Measurements from ENCODE around the gene SLC37A2.
"Not testable (repeated sequence)": the region's sequence is repeated elsewhere in the genome, so short reads cannot be mapped to it uniquely, and the experiment has no call there.

The SLC37A2 gene

GRCh38 chr11:125085301-125086081, 22.4 kb downstream of the SLC37A2 start:
- DNase-seq: no peak

DNA sequence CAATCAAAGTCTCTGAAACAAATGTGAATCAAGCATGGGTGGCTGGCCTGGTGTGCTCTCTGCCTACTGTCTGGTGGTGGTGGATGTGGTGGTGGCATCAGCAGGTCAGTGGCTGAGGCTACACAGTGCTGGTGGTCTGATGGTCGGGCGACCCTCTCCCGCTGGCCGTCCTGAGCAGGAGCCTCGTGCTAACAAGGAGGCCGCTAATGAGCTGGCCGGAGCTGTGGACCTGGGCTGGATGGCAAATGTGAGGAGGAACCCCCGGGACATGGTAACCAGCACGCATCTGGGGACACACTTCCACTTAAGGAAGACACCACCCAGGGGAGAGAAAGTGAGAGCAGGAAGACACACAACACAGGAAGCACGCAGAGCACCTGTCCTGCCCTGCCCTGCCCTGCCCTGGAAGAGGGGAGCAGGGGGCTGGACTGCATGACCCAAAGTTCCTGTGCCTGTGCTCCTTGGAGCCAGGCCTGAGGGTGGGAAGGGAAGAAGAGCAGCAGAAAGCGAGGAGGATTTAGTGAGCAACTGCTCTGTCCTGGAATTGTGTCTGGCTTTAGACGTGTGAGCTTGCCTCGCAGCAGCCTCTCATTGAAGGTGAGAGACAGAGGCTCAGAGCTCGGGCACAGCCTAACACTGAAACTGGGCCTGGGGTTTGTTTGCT, 23.7 kb downstream of the SLC37A2 start:
- DNase-seq: no peak

DNA sequence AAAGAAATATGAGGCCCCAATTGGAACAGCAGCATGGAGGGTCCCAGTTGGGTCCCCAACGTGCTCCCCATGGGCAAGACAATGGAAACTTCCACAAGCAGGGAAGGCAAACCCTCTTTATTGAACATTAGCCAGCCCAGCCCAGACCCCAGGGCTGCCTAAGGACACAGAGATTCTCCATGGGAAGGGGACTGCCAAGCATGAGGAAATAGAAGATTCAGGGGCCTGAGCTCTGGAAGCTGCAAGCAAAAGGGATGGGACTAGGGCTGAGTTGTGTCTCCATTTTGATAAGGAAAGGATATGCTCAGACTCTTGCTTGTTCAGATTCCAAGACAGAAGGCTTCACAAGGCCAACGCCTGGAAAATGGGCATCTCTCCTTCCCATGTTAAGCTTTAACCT, 25.0 kb downstream of the SLC37A2 start:
- no peak for DNase-seq

DNA sequence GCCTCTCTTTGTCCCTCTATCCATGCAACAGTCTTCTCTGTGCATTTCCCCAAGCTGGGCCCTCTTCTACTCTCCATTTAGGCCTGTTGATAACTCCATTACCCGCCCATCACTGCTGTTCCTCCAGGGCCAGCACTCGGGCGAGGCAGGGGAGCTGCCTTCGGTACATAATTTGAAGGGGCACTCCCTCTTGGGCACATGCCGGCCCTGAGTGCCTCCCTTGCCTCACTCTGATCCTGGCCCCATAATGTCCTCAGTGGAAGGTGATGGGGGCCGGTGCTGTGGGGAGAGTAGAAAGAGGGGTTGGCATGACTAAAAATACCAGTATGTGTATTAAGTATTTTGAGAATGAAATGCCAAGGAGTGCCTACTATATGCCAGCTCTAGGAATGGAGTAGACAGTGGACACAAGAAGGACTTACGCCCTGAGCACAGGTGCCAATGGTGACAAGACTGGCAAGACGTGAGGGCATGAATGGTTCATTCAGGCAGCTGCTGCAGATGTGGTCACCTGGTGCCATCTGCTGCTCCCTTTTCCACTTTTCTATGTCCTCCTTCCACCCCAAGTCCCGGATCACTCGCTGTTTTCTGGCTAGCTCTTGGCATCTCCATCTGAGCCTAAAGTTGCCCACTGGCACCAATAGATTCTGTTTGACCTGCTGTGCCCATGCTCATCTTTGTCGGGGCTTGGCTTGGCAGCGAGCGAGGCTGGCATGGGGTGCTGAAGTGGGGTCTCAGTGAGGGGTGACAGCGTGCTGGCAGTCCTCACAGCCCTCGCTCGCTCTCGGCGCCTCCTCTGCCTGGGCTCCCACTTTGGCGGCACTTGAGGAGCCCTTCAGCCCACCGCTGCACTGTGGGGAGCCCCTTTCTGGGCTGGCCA, 25.7 kb downstream of the SLC37A2 start:
- no peak for DNase-seq

DNA sequence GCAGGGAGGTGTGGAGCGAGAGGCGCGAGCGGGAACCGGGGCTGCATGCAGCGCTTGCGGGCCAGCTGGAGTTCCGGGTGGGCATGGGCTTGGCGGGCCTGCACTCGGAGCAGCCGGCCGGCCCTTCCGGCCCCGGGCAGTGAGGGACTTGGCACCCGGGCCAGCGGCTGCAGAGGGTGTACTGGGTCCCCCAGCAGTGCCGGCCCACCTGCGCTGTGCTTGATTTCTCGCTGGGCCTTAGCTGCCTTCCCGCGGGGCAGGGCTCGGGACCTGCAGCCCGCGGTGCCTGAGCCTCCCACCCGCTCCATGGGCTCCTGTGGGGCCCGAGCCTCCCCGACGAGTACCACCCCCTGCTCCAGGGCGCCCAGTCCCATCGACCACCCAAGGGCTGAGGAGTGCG, 26.4 kb downstream of the SLC37A2 start:
- DNase-seq: not testable (repeated sequence)

- DNase-seq: not testable (repeated sequence)
Observed at GRCh38 chr11:125090151-125090550, 27.0 kb downstream of the SLC37A2 start.

- no peak for DNase-seq
Observed at GRCh38 chr11:125090816-125091215, 27.7 kb downstream of the SLC37A2 start.

DNA sequence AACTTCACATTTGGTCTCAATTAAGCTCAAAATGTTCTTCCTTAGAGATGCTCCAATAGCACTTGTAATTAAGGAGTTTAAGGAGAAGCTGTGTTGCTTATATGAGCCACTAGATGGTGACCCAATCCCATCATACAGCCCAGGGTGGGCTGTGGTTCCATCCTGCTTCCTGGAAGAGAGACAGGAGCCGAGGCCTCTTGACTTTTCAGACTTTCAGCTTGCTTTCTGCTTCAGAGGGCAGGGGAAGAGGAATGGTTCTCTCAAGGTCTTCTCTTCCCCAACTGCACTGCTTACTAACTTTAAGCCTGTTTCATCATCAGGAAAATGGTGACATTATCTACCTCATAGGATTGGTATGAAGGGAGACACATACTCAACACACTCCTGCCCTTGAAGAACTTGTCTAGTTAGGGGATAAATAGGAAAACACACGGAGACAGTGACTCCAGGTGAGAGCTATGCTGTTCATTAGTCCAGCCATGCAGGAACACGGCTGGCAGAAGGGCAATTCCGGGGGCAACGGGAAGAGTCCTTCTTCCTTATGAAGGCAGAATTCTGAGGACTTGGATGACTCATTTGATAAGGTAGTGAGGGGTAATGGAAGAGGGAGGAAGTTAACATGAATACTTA, 28.3 kb downstream of the SLC37A2 start:
- peak; percentile 50 for DNase-seq

GRCh38 chr11:125091877-125092664, 29.0 kb downstream of the SLC37A2 start:
- no peak for DNase-seq

DNA sequence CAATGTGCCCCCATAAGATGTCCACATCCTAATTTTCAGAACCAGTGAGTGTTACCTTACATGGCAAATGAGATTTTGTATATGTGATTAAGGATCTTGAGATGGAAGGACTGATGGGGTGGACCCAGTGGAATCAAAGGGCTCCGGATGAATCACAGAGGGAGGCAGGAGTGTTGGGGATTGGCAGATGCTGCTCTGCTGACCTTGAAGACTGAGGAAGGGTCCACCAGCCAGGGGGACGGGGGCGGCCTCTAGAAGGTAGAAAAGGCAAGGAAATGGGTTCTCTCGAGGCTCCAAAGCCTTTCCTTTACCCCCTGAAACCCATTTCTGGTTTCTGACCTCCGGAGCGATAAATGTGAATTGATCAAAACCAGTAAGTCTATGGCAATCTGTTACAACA, 29.6 kb downstream of the SLC37A2 start:
- no peak for DNase-seq

DNA sequence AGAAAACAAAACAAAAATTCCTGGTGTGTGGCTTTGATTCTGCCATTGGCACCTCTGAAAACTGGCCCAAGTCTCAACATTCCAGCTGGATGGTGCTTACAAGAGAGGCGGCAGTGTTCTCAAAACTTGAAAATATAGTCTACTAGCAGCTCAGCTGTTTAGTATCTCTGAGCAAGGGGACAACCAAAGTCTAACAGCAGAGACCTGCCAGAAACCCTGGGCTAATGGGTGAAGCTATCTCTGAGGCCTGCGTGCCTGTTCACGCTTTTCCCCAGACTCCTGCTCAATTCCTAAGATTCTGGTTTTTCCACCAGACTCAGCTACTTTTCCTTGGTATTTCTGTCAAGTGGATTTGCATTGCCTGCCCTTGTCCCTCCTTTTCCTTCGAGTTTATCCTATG, 30.4 kb downstream of the SLC37A2 start:
- no peak for DNase-seq

- no peak for DNase-seq
Observed at GRCh38 chr11:125094731-125095130, 31.6 kb downstream of the SLC37A2 start.

- no peak for DNase-seq
Observed at GRCh38 chr11:125100136-125100535, 37.0 kb downstream of the SLC37A2 start.

- no peak for DNase-seq
Observed at GRCh38 chr11:125101596-125101995, 38.5 kb downstream of the SLC37A2 start.

GRCh38 chr11:125102025-125102424, 38.9 kb downstream of the SLC37A2 start:
- DNase-seq: no peak

DNA sequence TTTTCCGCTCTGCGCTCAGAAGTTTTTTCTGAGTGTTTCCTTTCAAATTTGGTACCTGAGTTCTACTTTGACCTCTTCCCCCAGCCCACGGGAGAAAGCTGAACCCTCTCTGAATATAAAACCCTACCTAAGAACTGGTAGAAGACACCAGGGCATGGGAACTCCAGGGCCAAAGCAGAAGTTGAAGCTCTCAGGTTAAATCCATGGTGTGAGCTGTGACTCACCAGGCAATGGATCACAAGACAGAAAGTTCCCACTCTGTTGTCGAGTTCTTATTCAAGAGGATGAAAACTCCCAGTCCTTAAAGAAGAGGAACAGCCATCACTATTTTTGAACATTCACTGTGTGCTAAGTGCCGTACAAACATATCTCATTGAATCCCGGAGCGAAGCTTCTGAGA, 39.4 kb downstream of the SLC37A2 start:
- peak; percentile 28 for DNase-seq

DNA sequence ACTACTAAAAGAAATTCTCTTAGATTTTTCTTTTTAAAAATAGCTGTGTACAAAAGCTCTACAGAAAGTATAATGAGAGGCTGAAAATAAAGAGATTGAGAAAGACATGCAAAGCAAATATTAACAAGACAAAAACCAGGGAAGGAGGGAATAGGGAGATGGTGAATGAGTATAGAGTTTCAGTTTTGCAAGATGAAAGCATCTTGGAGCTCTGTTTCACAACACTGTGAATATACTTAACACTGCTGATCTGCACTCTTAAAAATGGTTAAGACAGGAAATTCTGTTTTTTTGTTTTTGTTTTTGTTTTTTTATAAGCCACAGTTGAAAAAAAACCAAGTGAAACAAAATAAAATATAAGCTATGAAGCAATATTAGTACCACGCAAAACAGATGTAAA, 42.8 kb downstream of the SLC37A2 start:
- no peak for DNase-seq

- no peak for DNase-seq
Observed at GRCh38 chr11:125108469-125108868, 45.4 kb downstream of the SLC37A2 start.

- no peak for DNase-seq
Observed at GRCh38 chr11:125110506-125110905, 47.4 kb downstream of the SLC37A2 start.

- DNase-seq: no peak
Observed at GRCh38 chr11:125111001-125111342, 47.9 kb downstream of the SLC37A2 start.

DNA sequence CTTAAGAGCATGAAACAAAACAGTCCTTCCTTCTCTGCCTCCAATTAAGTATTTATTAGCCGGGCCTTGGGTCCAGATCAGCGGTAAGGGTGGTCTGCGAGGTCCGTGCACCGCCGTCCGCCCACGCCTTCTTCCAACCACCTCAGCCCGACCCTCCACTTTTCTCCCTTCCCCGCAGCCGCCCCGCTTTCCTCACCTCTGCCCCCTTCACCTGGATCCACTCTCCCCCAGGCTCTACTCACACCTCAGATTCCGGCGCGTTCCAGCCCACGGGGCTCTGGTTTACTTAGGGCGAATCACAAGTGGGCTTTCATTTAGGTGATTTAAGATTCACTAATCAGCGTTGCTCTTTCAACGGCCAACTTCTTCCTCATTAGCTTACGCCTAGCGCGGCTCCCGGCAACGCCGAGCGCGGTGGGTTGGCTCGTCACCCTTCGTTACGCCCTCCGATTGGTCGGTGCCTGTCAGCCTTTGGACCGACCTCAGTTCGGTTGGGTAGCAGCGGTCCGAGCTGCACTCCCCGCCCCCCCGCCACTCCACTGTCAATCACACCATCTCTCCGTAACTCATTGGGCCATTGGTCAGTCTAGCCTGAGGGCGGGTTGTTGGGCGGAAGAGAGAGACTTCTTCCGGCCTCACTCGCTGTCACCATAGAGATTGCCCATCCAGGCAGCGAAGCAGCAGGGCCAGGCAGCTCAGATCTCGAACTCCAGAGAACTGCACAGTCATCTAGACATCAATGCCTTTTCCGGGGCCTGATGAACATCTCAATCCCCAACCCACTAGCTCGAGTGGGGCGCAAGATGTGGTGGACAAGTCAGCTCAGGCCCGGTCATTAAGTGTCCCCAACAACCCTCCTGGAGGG, 48.5 kb downstream of the SLC37A2 start, which contains the start of gene TMEM218:
TSS of gene TMEM218 (minus strand) at position 284 of the 865 bp plus-strand sequence. CDS start 9,385 bp downstream, outside the sequence.
- DNase-seq: peak; percentile 99
